Effector CD8-positive, alpha-beta T cell (primary cell): ENCODE results near the gene CTDSP2.
"Not testable (repeated sequence)": the region's sequence is repeated elsewhere in the genome, so short reads cannot be mapped to it uniquely, and the experiment has no call there.

Experiments
- DNase-seq: peaks from one replicate; lab custom pipeline; 2025; lab: John Stamatoyannopoulos, UW

CTDSP2 gene

DNA sequence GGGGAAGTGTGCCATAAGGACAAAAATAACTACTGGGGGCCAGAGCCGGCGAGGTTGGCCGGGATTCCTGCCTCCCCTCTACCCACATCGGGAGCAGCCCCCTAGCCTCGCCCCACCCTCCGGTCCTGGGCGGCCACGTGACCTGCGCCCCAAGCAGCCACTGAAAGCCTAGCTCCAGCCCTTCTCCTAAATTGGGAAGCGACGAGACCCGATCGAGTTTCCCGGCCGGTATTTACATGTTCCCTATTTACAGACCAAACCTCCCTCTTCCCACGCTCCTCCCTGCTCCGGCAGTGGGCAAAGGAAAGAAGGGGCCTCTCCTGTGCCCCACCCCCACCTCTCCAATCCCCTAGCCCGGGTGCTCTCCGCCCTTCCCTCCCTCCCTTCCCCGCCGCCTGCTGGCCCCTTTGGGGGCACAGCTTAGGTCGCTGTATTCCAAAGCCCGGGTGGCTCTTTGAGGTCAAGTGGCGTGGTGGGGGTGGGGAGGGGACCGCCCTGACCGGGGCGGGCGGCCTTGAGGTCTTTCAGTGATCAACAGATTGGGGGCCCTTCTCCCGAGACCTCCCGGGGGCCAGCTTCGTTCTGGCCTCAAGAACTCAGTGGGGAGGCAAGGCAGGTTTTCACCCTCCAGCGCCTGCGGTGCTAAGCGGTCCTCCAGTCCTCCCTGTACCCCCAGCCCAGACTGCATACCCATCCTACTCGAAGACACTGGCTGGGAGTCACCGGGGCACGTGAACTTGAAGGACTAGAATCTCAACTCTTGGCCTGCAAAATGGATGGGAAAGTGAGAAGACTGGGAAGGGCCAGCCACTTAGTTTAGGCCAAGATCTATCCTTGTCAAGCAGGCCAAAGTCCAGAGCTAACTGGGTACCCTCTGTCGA lies 6.3 kb upstream of the CTDSP2 start:
- no peak for DNase-seq

DNA sequence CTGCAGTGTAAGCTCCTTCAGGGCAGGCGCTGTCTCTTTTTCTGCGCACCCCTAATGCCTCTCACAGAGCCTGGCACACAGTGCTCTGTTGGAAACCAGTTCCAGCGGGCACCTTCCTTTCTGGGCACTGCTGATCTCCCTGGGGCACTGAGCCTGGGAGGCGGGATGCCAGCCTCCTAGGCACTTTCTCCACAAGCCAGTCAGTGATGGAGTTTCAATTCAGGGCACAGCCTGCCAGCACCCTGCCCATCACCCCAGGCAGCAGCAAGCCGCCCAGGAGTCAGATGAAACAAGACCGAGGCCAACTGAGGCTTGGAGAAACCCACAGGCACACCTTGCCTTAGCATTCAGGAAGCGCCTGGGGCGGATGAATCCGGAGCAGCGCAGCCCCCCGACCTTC lies 5.7 kb upstream of the CTDSP2 start:
- no peak for DNase-seq

DNA sequence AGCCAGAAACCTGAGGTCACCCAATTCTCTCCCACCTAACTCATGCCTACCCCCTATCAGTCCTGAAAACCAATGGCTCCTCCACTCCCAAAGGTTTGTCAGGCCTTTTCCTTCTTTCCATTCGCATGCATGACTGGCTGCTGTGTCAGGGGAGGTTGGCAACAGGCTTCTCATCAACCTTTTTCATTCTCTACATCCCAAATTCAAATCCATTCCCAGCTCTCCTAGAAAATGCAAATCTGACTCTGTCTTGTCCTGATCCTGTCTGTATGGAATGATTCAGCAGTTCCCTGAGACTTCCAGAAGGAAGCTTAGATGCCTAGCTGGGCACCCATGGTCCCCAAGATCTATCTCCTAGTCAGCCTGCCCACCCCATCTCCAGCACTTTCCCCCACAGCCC lies 5.0 kb upstream of the CTDSP2 start:
- no peak for DNase-seq

DNA sequence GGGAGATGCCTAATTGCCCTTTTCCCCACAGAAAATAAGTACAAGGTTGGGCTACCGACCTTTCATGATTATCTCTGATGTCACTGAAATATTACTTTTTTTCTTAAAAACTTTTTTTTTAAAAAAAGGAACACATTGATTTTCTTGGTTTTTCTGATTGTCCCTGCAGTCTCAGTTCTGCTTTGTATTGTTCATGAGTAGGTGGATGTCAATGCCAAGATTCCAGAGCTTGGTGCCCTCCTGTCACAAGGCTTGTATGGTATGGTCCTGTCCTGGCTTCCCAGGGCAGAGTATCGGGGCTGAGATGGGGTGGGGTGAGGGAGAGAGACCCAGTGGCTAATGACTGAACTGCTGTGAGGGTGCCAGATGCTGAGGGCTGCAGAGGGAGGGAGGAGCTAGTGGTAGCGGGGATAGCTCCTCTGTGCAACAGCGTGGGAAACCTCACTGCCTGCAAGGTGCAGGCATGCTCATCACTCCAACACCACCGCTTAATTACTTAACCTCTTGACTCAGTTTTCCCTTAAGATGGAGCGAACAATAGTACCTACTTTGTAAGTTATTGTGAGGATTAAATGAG lies 4.4 kb upstream of the CTDSP2 start:
- DNase-seq, result no peak

DNA sequence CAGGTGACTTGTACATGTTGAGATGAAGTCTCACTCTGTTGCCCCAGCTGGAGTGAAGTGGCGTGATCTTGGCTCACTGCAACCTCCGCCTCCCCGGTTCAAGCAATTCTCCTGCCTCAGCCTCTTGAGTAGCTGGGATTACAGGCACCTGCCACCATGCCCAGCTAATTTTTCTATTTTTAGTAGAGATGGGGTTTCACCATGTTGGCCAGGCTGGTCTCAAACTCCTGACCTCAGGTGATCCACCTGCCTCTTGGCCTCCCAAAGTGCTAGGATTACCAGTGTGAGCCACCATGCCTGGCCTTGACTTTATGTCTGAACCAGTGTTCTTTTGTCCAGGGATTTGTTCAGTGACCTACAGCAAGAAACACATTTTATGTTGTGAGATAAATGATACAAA lies 2.9 kb upstream of the CTDSP2 start:
- DNase-seq, result not testable (repeated sequence)

DNA sequence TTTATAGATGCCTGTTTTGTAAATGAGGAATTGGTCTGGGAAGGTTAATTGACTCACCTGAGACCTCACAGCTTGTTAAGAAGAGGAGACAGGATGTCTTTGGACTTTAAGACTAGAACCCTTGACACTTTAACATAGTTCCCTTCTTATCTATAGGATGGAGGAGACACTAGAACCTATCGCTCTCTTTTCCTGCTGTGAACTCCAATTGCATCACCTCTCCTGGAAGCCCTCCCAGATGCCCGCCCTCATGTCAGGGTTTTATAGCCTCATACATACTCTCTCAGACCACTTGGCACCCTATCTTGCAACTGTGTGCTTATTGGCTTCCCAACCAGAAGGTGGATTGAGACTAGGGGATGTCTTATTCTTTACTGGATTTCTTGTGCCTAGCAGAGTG lies 2.5 kb upstream of the CTDSP2 start:
- DNase-seq, result no peak

DNA sequence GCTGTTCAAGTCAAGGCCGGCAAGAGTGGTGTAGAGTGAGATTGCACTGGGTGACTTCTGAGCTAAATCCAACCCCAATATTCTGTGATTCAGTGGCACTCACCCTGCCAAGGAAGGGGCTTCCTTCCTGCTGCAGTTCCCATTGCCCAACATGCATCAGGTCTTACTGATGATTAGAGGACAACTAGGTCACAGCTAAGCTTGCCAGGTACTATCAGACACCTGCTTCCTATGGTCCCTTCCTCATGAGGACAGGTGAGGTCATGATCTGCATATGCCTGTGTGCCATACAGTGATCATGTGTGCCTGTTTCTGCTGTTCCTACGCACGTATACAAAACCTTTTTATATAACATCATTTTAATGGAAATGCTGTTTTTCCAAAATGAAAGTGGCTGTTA lies 1.7 kb upstream of the CTDSP2 start:
- DNase-seq, result no peak

DNA sequence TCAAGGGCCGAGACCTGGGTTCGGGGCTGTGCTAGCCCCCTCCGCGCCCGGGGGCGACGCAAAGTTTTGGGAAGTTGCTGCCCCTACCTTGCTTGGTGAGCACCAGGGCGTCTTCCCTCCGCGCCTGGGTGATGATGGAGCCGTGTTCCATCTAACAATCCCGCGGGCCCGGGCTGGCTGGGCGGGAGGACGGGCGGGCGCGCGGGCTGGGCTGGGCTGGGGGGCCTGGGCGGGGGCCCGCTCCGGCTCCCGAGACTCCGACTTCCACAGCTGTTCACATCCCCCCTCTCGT lies 298 bp downstream of the CTDSP2 start:
- DNase-seq, result no peak

DNA sequence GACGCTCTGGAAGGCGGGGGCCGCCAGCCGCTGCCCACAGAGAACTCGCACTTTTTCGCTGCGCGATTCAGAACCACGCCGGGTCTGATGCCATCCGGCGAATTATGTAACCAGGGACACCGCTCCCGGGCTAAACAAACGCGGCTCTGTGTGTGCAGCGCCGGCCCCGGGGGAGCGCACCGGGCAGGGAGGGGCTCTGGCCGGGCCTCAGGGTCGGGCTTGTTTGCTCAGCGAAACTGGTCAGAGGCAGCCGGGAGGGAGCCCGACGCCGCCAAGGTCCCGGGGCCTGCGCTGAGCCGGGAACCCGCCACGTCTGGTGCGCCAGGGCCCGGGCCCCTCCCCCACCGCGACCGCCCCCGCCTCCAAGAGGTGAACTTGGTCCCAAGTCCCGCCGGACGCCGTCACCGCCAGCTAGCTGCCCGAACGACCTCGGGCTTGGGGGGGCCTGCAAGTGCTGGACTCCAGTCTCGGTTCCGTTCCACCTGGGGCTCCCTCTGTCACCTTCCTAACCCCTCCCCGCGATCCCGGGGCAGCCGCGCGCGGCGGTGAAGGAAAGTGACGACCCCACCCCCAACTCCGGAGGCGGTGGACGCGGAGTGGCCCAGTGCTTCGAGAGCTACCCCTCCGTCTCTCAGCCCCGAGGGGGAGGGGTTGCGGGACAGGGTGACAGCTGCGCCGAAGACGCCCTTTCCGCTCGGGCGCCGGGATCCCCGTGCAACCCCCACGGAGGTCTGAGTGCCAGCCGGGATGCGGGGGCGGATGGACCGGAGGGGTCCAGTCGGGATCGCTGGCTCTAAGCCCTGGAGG lies 848 bp downstream of the CTDSP2 start:
- peak; percentile 40 for DNase-seq

DNA sequence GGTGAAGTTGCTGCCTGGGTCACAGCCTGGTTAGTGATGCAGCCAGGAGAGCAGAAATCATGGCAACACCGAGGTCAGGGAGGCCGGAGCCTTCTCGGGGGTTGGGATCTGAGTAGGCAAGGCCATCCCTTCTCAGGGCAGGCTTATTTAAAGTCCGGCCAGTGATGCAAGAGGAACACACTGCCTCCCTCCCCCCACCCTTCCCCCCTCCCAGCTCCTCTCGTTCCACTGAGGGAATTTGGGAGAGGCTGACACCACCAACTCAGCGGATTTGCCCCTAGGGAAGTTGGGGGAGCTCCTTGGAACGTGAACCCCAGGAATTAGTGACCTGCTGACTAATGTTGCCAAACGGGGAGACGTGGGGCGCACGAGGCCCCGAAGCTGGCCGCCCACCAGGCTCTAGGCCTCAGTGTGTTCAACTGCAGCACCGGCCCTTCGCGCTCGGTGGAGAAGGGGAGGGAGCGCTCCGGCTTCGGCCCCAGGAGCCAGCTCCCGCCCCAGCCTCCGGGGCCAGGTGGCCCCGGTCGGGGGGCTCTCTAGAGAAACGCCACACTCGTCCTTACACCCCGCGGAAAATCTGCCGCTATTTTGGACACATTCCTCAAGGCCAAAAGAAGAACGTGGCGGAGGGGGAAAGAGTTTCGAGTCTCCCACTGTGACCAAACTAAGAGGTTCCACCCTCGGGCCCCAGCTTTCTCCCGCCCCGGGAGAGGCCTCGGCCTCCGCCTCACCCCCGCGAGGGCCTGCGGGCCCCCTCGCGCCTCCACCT lies 1.6 kb downstream of the CTDSP2 start:
- no peak for DNase-seq

DNA sequence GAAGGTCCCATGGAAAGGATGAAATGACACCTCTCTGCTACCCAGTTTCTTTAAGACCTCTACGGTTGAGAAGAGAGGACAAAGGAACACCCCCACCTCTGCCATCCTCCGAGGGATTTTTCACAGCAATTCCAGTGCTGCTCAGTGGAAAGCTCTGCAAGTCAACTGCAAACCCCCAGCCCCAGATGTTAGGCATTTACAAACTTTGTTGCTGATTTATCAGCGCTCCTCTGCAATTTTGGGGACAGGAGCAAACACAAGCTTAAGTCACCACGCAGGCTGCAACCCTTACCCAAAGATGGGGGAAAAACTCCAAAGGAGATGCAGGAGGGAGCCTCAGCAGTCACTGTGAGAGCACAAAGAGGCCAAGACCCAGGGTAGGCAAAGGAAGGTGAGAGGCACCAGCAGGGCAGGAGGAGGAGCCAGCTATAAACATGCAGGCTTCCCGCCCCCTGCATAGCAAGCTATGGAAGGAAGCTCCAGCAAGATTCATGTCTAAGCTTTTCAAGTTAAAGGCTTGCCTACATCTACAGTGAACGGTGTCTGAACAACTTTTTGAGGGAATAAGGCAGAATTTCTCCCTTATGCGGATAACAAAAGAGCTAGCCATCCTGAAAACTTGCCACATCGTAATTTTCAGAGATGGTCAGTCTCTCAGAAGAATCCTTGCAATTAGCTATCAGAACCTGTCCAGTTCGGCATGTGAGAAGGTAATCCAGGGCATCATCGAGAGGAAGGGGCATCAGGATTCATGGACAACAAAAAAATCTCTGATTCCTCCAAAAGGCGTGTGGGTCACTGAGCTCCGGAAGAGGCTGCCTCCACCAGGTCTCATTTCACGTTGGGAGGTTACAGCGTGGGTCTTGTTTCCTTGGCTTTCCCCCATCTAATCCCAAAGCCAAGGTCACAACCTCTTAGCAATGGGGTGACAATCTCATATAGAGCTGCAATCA lies 3.9 kb downstream of the CTDSP2 start:
- DNase-seq, result peak; percentile 8

DNA sequence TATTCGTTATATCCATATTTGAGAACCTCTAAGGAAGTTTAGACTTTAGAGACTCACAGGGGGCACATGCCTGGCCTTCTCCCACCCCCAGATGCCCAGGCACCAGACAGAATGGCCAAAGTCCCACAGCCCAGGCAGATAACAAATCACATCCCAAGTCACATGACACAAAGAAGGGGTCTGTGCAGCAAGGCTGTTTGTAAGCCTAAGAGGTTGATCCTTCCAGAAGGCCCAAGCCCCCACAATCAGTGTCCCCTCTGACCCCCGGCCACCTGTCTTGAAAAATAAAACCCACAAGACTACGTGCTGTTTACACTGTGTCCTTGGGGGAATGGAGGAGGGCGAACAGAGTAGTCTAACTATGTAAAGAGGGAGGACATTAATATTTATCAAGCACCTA lies 5.1 kb downstream of the CTDSP2 start:
- DNase-seq, result no peak

DNA sequence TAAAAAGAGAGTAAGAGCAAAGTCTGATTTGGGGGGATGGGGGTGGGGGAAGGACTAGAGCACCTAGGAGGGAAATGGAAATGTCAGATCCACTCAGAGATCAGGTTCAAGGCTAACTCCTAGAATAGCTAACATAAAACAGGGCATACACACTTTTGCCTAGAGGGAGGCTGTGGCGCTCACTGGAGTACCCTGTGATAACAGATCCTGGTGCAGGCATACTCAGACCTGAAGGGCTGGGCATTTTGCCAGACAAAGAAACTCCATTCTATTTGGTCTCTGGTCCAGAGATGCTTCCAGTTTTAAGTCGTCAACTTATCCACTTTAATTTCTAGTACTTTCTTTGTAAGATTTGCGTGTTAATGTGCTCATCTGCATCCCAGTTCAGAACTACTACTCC lies 5.8 kb downstream of the CTDSP2 start:
- DNase-seq, result no peak

DNA sequence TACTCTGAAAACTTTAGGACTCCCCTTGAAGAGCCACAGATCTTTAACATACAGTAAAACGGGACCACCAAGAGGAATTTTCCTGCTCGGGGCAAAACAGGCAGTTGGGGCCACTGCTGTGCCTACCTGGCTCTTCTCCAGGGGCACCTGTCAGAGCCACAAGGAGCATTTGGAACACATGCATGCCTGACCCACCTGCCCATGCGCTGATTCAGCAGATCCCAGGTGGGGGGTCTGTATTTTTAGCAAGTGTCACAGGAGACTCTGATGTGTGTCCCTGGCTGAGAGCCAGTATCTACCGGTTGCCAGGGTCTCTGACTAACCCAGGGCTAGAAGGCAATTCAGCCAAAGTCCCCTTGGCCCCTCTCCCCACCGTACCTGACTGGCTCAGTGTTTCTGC lies 6.5 kb downstream of the CTDSP2 start:
- DNase-seq, result no peak

DNA sequence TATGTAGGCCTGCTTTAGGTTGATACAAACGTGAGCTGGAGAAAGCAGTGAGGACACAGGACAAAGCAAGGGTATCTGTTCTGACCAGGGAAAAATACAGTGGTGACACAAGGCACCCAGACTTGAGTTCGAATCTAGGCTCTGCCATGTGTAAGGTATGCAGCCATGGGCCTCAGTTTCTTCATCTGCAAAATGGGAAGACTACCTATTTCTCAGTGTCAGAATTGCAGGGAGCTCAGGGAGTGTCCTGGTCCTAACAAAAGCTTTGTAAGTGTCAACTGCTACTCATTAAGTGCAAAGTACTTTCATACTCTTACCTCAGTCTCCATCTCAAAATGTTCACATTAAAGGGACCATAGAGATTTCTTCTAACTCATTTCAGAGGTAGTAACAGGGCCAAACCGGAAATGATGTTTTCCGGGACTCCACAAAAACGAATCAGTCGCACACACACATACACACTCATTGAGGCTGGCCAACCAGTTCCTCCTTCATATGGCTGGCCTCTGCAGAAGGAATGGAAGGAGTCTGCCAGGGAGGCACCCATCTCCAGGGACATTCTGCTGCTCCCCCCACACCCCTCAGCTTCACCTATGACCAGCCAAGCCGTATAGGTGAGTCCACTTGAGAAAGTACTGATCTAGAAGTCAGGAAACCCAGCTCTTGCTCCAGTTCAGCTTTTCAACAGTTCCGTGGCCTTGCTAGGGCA lies 7.8 kb downstream of the CTDSP2 start:
- DNase-seq, result no peak

DNA sequence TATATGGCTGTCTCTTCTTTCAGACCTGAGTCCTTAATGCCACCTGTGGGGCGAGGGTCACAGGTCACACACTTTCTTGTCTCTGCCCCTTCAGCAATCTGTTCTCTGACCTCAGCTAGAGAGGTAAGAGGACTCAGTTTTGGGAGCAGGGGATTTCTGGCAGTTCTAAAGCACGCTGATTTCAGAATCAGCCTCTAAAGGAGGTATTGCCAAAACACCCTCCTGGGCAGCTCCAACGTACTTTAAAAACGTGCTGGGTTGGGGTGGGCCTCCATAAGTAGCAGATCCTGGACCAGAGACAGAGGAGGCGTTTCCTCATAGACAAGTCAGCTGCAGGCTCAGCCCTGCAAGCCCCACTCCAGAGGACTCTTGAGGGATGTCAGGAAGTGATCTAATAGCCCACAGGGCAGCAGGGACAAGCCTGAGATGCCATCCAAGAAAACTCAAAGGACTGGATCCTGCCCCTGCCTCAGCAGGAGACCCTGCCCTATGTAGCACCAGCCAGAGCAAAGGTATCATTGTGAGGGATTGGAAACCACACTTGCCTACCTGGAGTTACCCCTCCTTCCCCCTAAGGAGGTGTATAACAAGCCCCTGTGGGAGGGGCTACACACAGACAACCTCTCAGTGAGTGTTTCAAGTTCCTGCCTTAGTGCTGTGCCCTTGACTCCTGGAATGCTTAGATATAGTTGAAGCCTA lies 8.5 kb downstream of the CTDSP2 start:
- peak; percentile 19 for DNase-seq

DNA sequence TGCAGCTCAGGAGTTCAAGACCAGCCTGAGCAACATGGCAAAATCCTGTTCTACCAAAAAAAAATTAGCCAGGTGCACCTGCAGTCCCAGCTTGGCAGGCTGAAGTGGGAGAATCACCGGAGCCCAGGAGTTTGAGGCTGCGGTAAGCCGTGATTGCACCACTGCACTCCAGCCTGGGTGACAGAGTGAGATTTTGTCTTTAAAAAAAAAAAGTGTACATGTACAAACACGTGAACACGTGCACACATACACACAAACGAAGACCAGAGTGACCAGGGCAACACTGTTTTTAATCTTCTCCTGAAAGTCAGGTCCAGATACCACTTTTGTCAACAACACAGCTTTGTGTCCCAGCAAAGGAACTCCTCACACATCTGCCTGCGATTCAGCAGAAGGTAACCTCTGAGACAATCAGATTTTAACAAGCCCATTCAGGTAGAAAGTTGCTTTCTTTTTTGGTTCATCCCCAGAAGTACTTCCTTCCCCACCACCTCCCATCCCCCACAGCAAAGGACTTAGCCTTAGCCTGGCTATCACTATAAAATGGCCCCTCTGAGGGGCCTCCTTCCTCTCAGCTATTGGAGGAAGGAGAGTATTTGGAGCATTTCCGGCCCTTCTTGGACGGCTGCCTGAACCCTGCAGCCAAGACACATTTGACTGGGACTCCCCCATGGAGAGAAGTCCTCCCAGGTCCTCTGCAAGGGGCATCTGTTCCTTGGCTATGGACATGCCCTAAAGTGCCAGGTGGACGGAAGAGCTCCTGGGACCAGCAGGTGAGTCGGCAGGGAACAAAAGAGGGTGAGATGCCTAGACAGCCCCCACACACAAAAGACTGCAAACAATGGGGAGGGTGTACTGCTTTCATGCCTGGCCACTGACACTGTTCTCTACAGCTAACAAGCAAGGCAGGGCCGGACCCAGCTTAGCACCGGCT lies 9.8 kb downstream of the CTDSP2 start:
- no peak for DNase-seq

DNA sequence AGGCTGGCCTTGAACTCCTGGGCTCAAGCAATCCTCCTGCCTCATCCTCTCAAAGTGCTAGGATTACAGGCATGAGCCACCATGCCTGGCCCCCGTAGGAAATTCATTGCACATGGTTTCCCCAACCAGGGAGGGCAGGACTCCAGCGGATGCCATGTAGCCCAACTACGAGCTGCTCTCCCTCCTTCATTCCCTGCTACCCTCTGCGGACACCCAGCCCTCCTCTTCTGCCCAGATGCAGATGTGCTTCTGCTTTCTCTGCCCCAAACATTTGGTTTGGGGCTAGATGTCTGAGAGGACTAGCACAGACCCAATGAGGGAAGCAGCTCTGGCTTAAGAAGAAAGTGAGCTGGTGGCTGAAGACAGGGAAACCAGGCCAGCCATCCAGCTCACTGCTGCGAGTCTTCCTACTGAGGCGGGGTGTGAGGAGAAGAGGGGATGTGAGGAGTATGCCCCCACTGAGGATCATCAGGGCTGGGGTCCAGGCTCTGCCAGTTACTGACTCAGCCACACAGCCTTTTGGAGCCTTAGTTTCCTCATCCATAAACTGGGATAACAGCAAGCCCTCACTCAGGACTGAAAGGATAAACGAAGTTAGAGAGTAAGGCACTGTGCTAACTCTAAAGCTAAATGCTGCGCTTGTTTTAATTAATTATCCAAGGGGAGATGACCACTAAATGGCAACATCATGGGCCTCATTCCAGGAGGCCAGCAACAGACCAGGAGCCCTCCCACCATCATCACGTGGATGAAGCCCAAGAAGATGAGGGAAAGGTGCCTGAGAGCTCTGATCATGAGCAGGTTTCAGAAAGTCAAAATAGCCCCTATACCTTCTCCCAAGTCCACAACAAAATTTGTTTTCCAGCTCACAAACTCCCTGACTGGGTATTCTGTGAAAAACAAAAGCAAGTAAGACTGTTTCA lies 10.9 kb downstream of the CTDSP2 start:
- no peak for DNase-seq
